Progenitor cell of endocrine pancreas (in vitro differentiated cells): Measurements from ENCODE around the gene SLC15A5. TPM values are rescaled to one million over a fixed set of nuclear protein-coding genes. Genes with fewer than 3 reads are reported as not detected.

Source experiments
- DNase-seq: peaks from one replicate; pipeline ENCODE4 v3.0.0; 2021; ENCODE audit warnings: low spot score; ENCODE audit not compliant: unreplicated experiment
- H3K27ac Mint-ChIP-seq: 2 replicates; pipeline ENCODE4 v1.8.0; 2021; ENCODE audit warnings: mild to moderate bottlenecking, moderate library complexity, mixed read lengths
- H3K27me3 Mint-ChIP-seq: 2 replicates; pipeline ENCODE4 v1.8.0; 2021; ENCODE audit warnings: mixed read lengths
- H3K36me3 Mint-ChIP-seq: 2 replicates; pipeline ENCODE4 v1.8.0; 2022; ENCODE audit warnings: mixed read lengths; ENCODE audit not compliant: insufficient read depth
- H3K4me1 Mint-ChIP-seq: 2 replicates; pipeline ENCODE4 v1.8.0; 2021; ENCODE audit warnings: low read depth, mixed read lengths
- H3K4me3 Mint-ChIP-seq: 2 replicates; pipeline ENCODE4 v1.8.0; 2021; ENCODE audit warnings: low read depth, mild to moderate bottlenecking, moderate library complexity, mixed read lengths
- H3K9me3 Mint-ChIP-seq: 2 replicates; pipeline ENCODE4 v1.8.0; 2021; ENCODE audit warnings: low read depth, mixed read lengths
- CTCF ChIP-seq: fragments of 200-600 bp; sonication (generic); IDR thresholded peaks from one replicate; pipeline ENCODE4 v1.5.0; 2021; ENCODE audit warnings: antibody characterized with exemption, mild to moderate bottlenecking; ENCODE audit not compliant: unreplicated experiment
- total RNA-seq: library from RNA; stranded (reverse); gene quantifications from 2 replicates; pipeline ENCODE4 v1.2.1, GENCODE V29; 2021

SLC15A5 gene
- total RNA-seq, 1 donor from 2014 or later, result not detected

- Mint-ChIP-seq H3K9me3 (peaks cover 10% of the 10 kb centered on the region), H3K4me3 (no peak overlapping the region), H3K27me3 (no peaks in the 10 kb centered on the region), H3K4me1 (no peaks in the 10 kb centered on the region), H3K27ac (no peak overlapping the region), H3K36me3 (no peaks in the 10 kb centered on the region)
- no peak for DNase-seq
- TF ChIP-seq CTCF, result no peak
These were observed 18.5 kb downstream of the SLC15A5 start for GRCh38 chr12:16258963-16259362.

GRCh38 chr12:16246264-16246663 is 31.2 kb downstream of the SLC15A5 start:
- no peak overlapping the region for H3K27ac Mint-ChIP-seq
- no peaks in the 10 kb centered on the region for H3K9me3 Mint-ChIP-seq
- DNase-seq, result no peak
- TF ChIP-seq CTCF, result no peak
- H3K4me1 Mint-ChIP-seq, result peaks cover 4% of the 10 kb centered on the region
- H3K36me3 Mint-ChIP-seq, result no peaks in the 10 kb centered on the region
- H3K4me3 Mint-ChIP-seq, result no peak overlapping the region
- no peaks in the 10 kb centered on the region for H3K27me3 Mint-ChIP-seq

GRCh38 chr12:16245209-16245608 is 32.3 kb downstream of the SLC15A5 start:
- no peak for TF ChIP-seq CTCF
- DNase-seq, result no peak
- no peaks in the 10 kb centered on the region for H3K36me3 Mint-ChIP-seq
- no peaks in the 10 kb centered on the region for H3K27me3 Mint-ChIP-seq
- H3K4me1 Mint-ChIP-seq, result no peaks in the 10 kb centered on the region
- no peak overlapping the region for H3K27ac Mint-ChIP-seq
- H3K4me3 Mint-ChIP-seq, result no peak overlapping the region
- no peaks in the 10 kb centered on the region for H3K9me3 Mint-ChIP-seq

- no peak for DNase-seq
- Mint-ChIP-seq H3K36me3 (no peaks in the 10 kb centered on the region), H3K9me3 (no peaks in the 10 kb centered on the region), H3K4me3 (no peak overlapping the region), H3K4me1 (no peaks in the 10 kb centered on the region), H3K27ac (no peak overlapping the region), H3K27me3 (no peaks in the 10 kb centered on the region)
- TF ChIP-seq CTCF, result no peak
These were observed 33.7 kb downstream of the SLC15A5 start for GRCh38 chr12:16243487-16244412.

GRCh38 chr12:16241346-16241745 is 36.1 kb downstream of the SLC15A5 start:
- no peak for TF ChIP-seq CTCF
- H3K27me3 Mint-ChIP-seq, result no peaks in the 10 kb centered on the region
- no peak overlapping the region for H3K4me3 Mint-ChIP-seq
- no peak for DNase-seq
- H3K4me1 Mint-ChIP-seq, result no peaks in the 10 kb centered on the region
- H3K36me3 Mint-ChIP-seq, result no peaks in the 10 kb centered on the region
- no peaks in the 10 kb centered on the region for H3K9me3 Mint-ChIP-seq
- no peak overlapping the region for H3K27ac Mint-ChIP-seq
